PC-9 (cell line): ENCODE results near the gene C19orf12.

Source experiments
- CTCF ChIP-seq: fragments of 200-600 bp; sonication (generic); conservative IDR thresholded peaks from 2 replicates; pipeline ENCODE4 v1.6.1; 2017; ENCODE audit warnings: mixed run types, antibody characterized with exemption, mild to moderate bottlenecking, moderate library complexity
- EZH2 ChIP-seq: fragments of 200-600 bp; sonication (generic); IDR thresholded peaks from 2 replicates; pipeline ENCODE4 v1.8.0; 2017; ENCODE audit warnings: antibody characterized with exemption, low read depth

DNA sequence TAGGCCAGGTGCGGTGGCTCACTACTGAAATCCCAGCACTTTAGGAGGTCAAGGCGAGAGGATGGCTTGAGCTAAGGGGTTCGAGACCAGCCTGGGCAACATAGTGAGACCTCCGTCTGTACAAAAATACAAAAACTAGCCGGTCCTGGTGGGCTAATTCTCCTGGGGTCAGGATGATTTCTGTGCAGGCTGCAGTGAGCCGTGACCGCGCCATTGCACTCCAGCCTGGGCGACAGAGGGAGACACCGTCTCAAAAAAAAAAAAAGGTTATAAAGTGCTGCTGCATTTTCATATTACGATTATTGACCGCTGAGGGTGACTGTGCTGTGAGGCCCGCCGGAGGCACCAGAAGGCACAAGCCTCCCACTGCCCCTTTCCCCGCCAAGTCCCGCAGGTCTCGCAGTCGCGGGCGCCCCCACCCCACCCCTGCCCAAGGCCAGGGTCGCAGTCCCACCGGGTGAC is 50.3 kb downstream of the C19orf12 start:
- TF ChIP-seq EZH2 = no peak
- no peak for TF ChIP-seq CTCF
